GM12865 (cell line): ENCODE data around the gene PRDX5.
A peak's percentile ranks its signal among the peaks of the same experiment; 100 is the strongest.

Experiments used
- DNase-seq: peaks from one replicate; pipeline ENCODE4 v3.0.0; 2010; ENCODE audit warnings: low read depth
- H3K4me3 ChIP-seq: 2 replicates; pipeline ENCODE4 v1.5.1; 2011; ENCODE audit warnings: mild to moderate bottlenecking, low read depth, low read length, control low read depth
- CTCF ChIP-seq: IDR thresholded peaks from 2 replicates; pipeline ENCODE4 v1.5.1; 2011; ENCODE audit warnings: low read length, control low read depth, low read depth, inconsistent platforms; ENCODE audit not compliant: insufficient read depth; ENCODE audit errors: missing control alignments

PRDX5 gene

GRCh38 chr11:64352995-64353714, 35.2 kb downstream of the PRDX5 start:
- DNase-seq: no peak
- TF ChIP-seq CTCF: no peak
- no peak overlapping the region for H3K4me3 ChIP-seq

GRCh38 chr11:64353715-64354506, 36.0 kb downstream of the PRDX5 start:
- H3K4me3 ChIP-seq: no peak overlapping the region
- TF ChIP-seq CTCF: no peak
- no peak for DNase-seq

- no peak overlapping the region for H3K4me3 ChIP-seq
- DNase-seq: peak; percentile 54
- peak; percentile 21 for TF ChIP-seq CTCF
These were observed 37.4 kb downstream of the PRDX5 start for GRCh38 chr11:64355078-64355940.

GRCh38 chr11:64356498-64357411, 38.8 kb downstream of the PRDX5 start:
- TF ChIP-seq CTCF: peak; percentile 32
- no peak overlapping the region for H3K4me3 ChIP-seq
- peak; percentile 52 for DNase-seq

- TF ChIP-seq CTCF: no peak
- DNase-seq: no peak
- no peak overlapping the region for H3K4me3 ChIP-seq
These were observed 39.5 kb downstream of the PRDX5 start for GRCh38 chr11:64357446-64357845.
